HEK293 (cell line): Measurements from ENCODE around the gene ZNF367.

Source experiments
- CTCF ChIA-PET: fragments of 350-600 bp; formaldehyde crosslinking; extraction: SDS; loops from one replicate; lab custom pipeline; 2021; ENCODE audit warnings: antibody characterized with exemption; lab: Yijun Ruan, JAX
- POLR2A ChIA-PET: fragments of 300-600 bp; formaldehyde crosslinking; extraction: SDS; loops from one replicate; lab custom pipeline; 2020; ENCODE audit warnings: antibody characterized with exemption, inconsistent platforms; lab: Yijun Ruan, JAX
- H3K27ac ChIP-seq: fragments of 200-500 bp; sonication (Bioruptor generic); 2 replicates; pipeline ENCODE4 v1.5.1; 2014; ENCODE audit warnings: low read depth, low read length, control low read depth, inconsistent platforms; ENCODE audit errors: extremely low read depth
- H3K36me3 ChIP-seq, 2 experiments: fragments of 200-500 bp in 1 of 2; sonication (Bioruptor generic) in 1 of 2; 1 replicate in 1 of 2; 2 replicates in 1 of 2; pipeline ENCODE4 v1.5.1; 2014 to 2017; ENCODE audit warnings: inconsistent platforms in 2 of 2, low read length in 2 of 2; ENCODE audit not compliant: control insufficient read depth in 2 of 2, insufficient read depth in 1 of 2
- H3K4me1 ChIP-seq: fragments of 200-500 bp; sonication (Bioruptor generic); 2 replicates; pipeline ENCODE4 v1.5.1; 2014; ENCODE audit warnings: mild to moderate bottlenecking, low read length, inconsistent platforms; ENCODE audit not compliant: control insufficient read depth, insufficient read depth
- H3K4me3 ChIP-seq: 2 replicates; pipeline ENCODE4 v1.5.1; 2011; ENCODE audit warnings: low read depth, mild to moderate bottlenecking, control low read depth, low read length, moderate library complexity
- H3K9me3 ChIP-seq: fragments of 200-500 bp; sonication (Bioruptor generic); 2 replicates; pipeline ENCODE4 v1.5.1; 2014; ENCODE audit warnings: low read depth, low read length, inconsistent platforms; ENCODE audit not compliant: control insufficient read depth, insufficient read depth
- IKZF3 ChIP-seq: fragments of 450-650 bp; IDR thresholded peaks from 2 replicates; pipeline ENCODE4 v1.5.0; 2018; ENCODE audit warnings: missing biosample characterization, mild to moderate bottlenecking, missing genetic modification characterization, moderate library complexity
- OVOL3 ChIP-seq: fragments of 450-650 bp; formaldehyde crosslinking; IDR thresholded peaks from 2 replicates; pipeline ENCODE4 v1.5.1; 2016; ENCODE audit warnings: missing biosample characterization, missing genetic modification characterization
- RBAK ChIP-seq: fragments of 450-650 bp; formaldehyde crosslinking; IDR thresholded peaks from 2 replicates; pipeline ENCODE4 v1.5.1; 2016; ENCODE audit warnings: missing biosample characterization, missing genetic modification characterization
- WT1 ChIP-seq: fragments of 450-650 bp; formaldehyde crosslinking; IDR thresholded peaks from 2 replicates; pipeline ENCODE4 v1.5.1; 2016; ENCODE audit warnings: missing biosample characterization, missing genetic modification characterization
- ZFP69B ChIP-seq: fragments of 450-650 bp; formaldehyde crosslinking; IDR thresholded peaks from 2 replicates; pipeline ENCODE4 v1.5.1; 2016; ENCODE audit warnings: missing biosample characterization, missing genetic modification characterization
- ZIC2 ChIP-seq: fragments of 450-650 bp; formaldehyde crosslinking; IDR thresholded peaks from 2 replicates; pipeline ENCODE4 v1.5.1; 2016; ENCODE audit warnings: missing biosample characterization, missing genetic modification characterization
- ZNF121 ChIP-seq: fragments of 450-650 bp; formaldehyde crosslinking; IDR thresholded peaks from 2 replicates; pipeline ENCODE4 v1.5.1; 2016; ENCODE audit warnings: missing biosample characterization, missing genetic modification characterization
- ZNF19 ChIP-seq: fragments of 450-650 bp; formaldehyde crosslinking; IDR thresholded peaks from 2 replicates; pipeline ENCODE4; 2016; ENCODE audit warnings: missing biosample characterization, missing genetic modification characterization, low read depth
- ZNF223 ChIP-seq: fragments of 450-650 bp; formaldehyde crosslinking; IDR thresholded peaks from 2 replicates; pipeline ENCODE4 v1.5.1; 2016; ENCODE audit warnings: missing biosample characterization, missing genetic modification characterization
- ZNF274 ChIP-seq, 2 experiments: fragments of 200-500 bp in 1 of 2; fragments of 450-650 bp in 1 of 2; sonication (Bioruptor generic) in 1 of 2; formaldehyde crosslinking in 1 of 2; IDR thresholded peaks; 2 replicates each; pipeline versions ENCODE4 v1.5.1 to v1.6.1; 2014 to 2016; ENCODE audit warnings: borderline replicate concordance in 1 of 2, inconsistent platforms in 1 of 2, low read length in 1 of 2, missing biosample characterization in 1 of 2, missing genetic modification characterization in 1 of 2
- ZNF843 ChIP-seq: fragments of 450-650 bp; formaldehyde crosslinking; IDR thresholded peaks from 2 replicates; pipeline ENCODE4 v1.5.1; 2016; ENCODE audit warnings: missing biosample characterization, missing genetic modification characterization
- ZSCAN23 ChIP-seq: fragments of 450-650 bp; formaldehyde crosslinking; IDR thresholded peaks from 2 replicates; pipeline ENCODE4 v1.5.1; 2016; ENCODE audit warnings: missing biosample characterization, missing genetic modification characterization
- TF ChIP-seq, protein P1 (sequence below): fragments of 450-650 bp; formaldehyde crosslinking; IDR thresholded peaks from 2 replicates; pipeline ENCODE4 v1.5.1; 2016; ENCODE audit warnings: missing biosample characterization, missing genetic modification characterization, borderline replicate concordance
- TF ChIP-seq, protein P2 (sequence below): fragments of 450-650 bp; formaldehyde crosslinking; IDR thresholded peaks from 2 replicates; pipeline ENCODE4 v1.5.1; 2016; ENCODE audit warnings: missing biosample characterization, missing genetic modification characterization
- TF ChIP-seq, protein P3 (sequence below): fragments of 450-650 bp; formaldehyde crosslinking; IDR thresholded peaks from 2 replicates; pipeline ENCODE4 v1.5.1; 2016; ENCODE audit warnings: missing biosample characterization, missing genetic modification characterization
- TF ChIP-seq, protein P4 (sequence below): fragments of 450-650 bp; formaldehyde crosslinking; IDR thresholded peaks from 2 replicates; pipeline ENCODE4 v1.5.1; 2017; ENCODE audit warnings: missing biosample characterization, missing genetic modification characterization

ZNF367 gene

GRCh38 chr9:96437454-96437853 is 19.3 kb upstream of the ZNF367 start (continued):
- TF ChIP-seq, protein P1, sequence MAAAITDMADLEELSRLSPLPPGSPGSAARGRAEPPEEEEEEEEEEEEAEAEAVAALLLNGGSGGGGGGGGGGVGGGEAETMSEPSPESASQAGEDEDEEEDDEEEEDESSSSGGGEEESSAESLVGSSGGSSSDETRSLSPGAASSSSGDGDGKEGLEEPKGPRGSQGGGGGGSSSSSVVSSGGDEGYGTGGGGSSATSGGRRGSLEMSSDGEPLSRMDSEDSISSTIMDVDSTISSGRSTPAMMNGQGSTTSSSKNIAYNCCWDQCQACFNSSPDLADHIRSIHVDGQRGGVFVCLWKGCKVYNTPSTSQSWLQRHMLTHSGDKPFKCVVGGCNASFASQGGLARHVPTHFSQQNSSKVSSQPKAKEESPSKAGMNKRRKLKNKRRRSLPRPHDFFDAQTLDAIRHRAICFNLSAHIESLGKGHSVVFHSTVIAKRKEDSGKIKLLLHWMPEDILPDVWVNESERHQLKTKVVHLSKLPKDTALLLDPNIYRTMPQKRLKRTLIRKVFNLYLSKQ = no peak

DNA sequence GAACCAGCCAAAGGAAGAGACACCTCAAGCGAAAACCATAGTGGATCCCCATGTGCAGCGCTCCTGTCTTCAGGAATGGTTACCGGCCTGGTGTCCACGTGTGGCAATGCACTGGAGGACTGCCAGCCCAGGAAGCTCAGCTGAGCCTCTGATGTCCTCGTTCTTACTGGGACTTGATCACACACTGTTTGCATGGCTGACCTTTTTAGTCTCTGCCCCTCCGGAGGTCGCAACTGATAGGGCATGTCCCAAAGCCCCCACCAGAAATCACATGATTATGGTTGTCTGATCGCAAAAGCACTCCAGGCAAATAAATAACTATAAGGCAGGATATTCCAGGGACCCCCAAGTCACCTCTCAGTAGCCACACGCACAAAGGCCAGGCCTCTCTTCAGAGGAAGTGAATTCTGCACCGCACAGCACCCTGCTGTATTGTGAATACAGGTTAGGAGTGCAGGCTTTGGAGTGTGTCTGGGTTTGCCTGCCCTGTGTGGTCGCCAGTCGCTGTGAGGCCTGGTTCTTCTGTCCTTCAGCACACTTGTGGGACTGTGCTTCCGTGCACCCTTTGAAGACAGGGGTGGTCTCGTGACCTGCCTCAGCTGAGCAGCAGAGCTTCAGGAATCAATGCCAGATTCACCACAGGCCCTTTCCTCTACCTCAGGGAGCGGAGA is 18.4 kb upstream of the ZNF367 start:
- no peaks in the 10 kb centered on the region for H3K9me3 ChIP-seq
- TF ChIP-seq ZNF121 (no peak), ZNF274 (IDR thresholded peaks at IDR 0.05; ENCODE audit: low read length) (no peak), ZNF274 (tag by site-specific recombination; IDR thresholded peaks at IDR 0.05; ENCODE audit: borderline replicate concordance) (no peak), OVOL3 (no peak)
- TF ChIP-seq, all 188 proteins: peak for 0
- CTCF ChIA-PET = no interaction called here
- Histone ChIP-seq H3K4me3 (no peak overlapping the region), H3K27ac (no peak overlapping the region), H3K4me1 (no peaks in the 10 kb centered on the region), H3K36me3 (no peaks in the 10 kb centered on the region)
- POLR2A ChIA-PET = interaction anchor here (1.3 kb wide), 1 partner anchor 13 kb away, joined by 3 read pairs; no protein-coding TSS in a partner anchor

GRCh38 chr9:96436063-96436455 is 17.9 kb upstream of the ZNF367 start:
- TF ChIP-seq ZNF19 (tag by site-specific recombination) (no peak), ZFP69B (tag by site-specific recombination) (no peak), IKZF3 (no peak), ZNF223 (tag by site-specific recombination) (no peak), ZNF843 (tag by site-specific recombination) (no peak), ZIC2 (tag by site-specific recombination) (no peak), RBAK (no peak), ZSCAN23 (tag by site-specific recombination) (no peak), WT1 (no peak)
- TF ChIP-seq, protein P2, sequence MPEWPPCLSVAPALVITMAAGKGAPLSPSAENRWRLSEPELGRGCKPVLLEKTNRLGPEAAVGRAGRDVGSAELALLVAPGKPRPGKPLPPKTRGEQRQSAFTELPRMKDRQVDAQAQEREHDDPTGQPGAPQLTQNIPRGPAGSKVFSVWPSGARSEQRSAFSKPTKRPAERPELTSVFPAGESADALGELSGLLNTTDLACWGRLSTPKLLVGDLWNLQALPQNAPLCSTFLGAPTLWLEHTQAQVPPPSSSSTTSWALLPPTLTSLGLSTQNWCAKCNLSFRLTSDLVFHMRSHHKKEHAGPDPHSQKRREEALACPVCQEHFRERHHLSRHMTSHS = no peak
- TF ChIP-seq, protein P3, sequence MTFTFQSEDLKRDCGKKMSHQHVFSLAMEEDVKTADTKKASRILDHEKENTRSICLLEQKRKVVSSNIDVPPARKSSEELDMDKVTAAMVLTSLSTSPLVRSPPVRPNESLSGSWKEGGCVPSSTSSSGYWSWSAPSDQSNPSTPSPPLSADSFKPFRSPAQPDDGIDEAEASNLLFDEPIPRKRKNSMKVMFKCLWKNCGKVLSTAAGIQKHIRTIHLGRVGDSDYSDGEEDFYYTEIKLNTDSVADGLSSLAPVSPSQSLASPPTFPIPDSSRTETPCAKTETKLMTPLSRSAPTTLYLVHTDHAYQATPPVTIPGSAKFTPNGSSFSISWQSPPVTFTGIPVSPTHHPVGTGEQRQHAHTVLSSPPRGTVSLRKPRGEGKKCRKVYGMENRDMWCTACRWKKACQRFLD = no peak
- TF ChIP-seq, protein P4, sequence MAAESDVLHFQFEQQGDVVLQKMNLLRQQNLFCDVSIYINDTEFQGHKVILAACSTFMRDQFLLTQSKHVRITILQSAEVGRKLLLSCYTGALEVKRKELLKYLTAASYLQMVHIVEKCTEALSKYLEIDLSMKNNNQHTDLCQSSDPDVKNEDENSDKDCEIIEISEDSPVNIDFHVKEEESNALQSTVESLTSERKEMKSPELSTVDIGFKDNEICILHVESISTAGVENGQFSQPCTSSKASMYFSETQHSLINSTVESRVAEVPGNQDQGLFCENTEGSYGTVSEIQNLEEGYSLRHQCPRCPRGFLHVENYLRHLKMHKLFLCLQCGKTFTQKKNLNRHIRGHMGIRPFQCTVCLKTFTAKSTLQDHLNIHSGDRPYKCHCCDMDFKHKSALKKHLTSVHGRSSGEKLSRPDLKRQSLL (tag by site-specific recombination) = no peak
- TF ChIP-seq, all 188 proteins: peak for 0
- Histone ChIP-seq H3K9me3 (no peaks in the 10 kb centered on the region), H3K4me1 (no peaks in the 10 kb centered on the region), H3K36me3 (no peaks in the 10 kb centered on the region), H3K27ac (no peak overlapping the region), H3K4me3 (no peak overlapping the region)
- CTCF ChIA-PET = interaction anchor here (0.6 kb wide), 1 partner anchor 38 kb away, joined by 3 read pairs; no protein-coding TSS in a partner anchor
- POLR2A ChIA-PET = interaction anchor here (1.3 kb wide), 1 partner anchor 13 kb away, joined by 3 read pairs; no protein-coding TSS in a partner anchor
